NCI-H2107 treated with DMSO at 0.1 percent for 48 hours (cell line): ENCODE results near the gene PC.

ENCODE experiments used
- DNase-seq: peaks from one replicate; lab custom pipeline; 2025; ENCODE audit not compliant: unreplicated experiment; lab: John Stamatoyannopoulos, UW

Gene PC

DNA sequence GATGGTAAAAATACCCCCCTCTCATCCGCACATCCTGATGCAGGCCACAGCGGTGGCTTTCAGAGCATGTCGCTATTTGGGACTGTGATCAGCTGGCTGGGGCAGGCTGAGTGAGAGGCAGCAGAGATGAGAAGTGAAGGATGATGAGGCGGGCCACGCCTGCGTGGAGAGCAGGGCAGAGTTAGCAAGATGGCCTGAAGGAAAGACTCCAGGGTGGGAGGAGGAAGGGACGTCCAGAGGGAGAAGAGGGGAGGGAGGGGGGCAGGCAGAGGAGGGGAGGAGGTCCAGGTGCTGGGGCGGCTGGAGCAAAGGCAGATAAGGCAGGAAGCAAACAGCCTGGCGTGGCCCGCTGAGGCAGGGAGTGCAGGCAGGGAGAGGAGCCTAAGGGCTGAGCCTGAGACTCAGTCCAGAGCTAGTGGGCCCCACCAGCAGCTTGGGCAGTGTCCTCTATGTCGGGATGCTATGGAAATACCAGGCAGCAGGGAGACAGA lies 72.2 kb downstream of the PC start:
- DNase-seq, result no peak

GRCh38 chr11:66885469-66885868 lies 72.7 kb downstream of the PC start:
- DNase-seq, result no peak

GRCh38 chr11:66884443-66884842 lies 73.7 kb downstream of the PC start:
- DNase-seq, result no peak

DNA sequence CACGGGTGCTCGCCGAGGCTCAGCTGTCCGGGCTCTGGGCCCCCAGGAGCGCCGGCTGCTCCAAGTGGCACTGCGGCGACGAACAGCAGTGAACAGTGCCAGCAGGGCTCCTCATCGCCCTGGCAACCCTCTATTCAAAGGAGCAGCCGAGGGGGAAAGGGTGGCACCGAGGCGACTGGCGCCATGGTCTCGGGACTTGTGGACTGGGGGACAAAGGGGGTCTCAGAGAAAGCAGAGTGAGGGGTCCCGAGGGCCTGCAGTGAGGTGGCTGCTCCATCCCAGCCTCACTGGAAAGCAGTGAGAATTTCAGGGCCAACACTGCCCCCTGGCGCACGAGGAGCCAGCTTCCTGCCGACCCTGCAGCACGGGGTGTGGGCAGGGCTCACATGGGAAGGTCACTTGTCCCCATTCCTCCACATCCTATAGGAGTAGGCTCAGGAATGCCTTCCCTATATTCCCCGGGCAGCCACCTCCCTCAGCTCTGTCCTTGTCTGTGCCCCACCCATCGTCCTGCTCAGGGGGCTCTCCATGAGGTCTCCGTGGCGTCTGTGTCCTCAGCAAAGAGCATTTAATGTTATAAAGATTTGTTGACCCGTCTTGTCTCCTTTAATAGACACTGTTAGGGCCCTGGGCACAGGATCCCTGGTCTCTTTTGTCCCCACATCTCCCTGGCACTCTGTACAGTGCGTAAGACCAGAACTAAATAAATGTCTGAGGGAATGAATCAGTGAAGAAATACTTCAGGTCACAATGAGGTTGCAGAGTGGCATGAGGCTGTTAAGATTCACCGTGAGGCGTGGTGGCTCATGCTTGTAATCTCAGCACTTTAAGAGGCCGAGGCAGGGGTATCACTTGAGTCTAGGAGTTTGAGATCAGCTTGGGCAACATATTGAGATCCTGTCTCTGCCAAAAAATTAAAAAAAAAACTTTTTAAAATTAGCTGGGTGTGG lies 74.9 kb downstream of the PC start:
- DNase-seq, result peak; percentile 74

- peak; percentile 85 for DNase-seq
These were observed 75.6 kb downstream of the PC start for GRCh38 chr11:66882561-66883015.

DNA sequence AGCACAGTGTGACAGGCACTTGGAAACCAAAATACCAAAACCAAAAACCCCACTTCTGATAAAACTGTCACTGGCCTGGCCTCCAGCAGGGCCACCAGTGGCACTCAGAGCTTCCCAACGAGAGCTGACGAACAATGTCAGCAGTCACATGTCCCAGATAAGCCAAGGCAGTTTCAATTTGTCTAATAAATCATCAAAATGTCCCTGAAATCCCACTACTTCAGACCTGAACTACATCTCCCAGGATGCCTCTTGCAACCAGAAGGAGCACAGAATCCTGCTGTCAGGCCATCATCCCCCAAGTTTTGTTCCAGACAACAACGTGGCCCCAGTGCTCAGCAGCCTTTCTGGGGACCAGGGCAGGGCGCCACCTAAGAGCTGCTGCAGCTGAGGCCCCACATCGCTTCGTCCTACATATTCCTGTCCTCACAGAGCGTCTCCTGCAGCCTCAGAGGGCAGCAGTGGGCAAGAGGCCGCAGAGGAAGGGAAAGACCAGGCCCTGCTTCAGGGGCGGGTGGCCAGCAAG lies 76.2 kb downstream of the PC start:
- DNase-seq, result peak; percentile 47

GRCh38 chr11:66881451-66881835 lies 76.7 kb downstream of the PC start:
- DNase-seq, result peak; percentile 25

DNA sequence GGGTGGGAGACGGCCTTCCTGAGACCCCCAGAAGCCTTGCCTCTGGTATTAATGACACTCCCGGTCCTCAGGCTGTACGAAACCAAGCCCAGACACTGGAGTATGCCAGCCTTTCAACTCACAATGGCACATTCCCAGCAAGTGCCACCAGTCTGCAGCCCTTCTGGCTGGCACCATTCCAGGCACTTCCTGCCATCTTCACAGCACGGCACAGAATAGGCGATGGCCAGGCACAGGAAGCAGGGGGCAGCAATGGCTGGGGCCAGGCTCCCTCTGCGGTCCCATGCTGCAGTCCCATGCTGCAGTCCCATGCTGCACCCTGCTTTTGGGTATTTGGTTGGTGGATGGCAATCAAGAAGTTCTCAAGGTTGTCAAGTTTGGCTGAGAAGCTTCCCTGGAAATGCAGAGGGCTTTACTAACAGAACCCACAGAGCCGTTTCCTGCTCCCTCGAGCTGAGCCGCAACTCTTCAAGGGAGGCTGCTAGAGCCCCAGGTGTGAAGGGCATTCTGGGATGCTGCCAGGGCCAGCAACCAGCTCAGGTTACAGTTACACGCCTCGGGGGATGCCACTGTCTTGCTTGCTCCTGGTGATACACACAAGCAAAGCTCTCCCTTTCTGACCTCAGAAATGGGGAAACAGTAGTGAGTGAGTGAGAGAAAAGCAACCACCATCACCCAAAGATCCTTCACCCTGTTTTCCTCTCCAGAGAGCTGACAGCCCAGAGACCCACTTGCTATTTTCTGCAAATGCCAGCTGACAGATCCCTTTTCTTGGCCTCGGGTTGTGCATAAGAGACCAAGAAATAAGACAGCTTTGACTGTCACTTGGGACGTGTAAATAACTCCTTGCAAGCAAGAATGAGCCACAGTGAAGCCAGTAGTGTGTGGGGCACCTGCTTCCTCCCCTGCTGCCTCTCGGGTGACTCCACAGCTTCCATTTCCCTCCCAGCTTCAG lies 77.4 kb downstream of the PC start:
- peak; percentile 91 for DNase-seq

GRCh38 chr11:66879999-66880398 lies 78.2 kb downstream of the PC start:
- no peak for DNase-seq

GRCh38 chr11:66879583-66879982 lies 78.6 kb downstream of the PC start:
- DNase-seq, result no peak

GRCh38 chr11:66879000-66879399 lies 79.2 kb downstream of the PC start:
- DNase-seq, result no peak

- DNase-seq, result no peak
These were observed 79.7 kb downstream of the PC start for GRCh38 chr11:66878474-66878873.

- no peak for DNase-seq
These were observed 80.4 kb downstream of the PC start for GRCh38 chr11:66877588-66878385.

- DNase-seq, result no peak
These were observed 82.8 kb downstream of the PC start for GRCh38 chr11:66875378-66875777.

GRCh38 chr11:66874232-66874631 lies 84.0 kb downstream of the PC start:
- DNase-seq, result no peak

GRCh38 chr11:66871521-66871901 lies 86.7 kb downstream of the PC start:
- no peak for DNase-seq

DNA sequence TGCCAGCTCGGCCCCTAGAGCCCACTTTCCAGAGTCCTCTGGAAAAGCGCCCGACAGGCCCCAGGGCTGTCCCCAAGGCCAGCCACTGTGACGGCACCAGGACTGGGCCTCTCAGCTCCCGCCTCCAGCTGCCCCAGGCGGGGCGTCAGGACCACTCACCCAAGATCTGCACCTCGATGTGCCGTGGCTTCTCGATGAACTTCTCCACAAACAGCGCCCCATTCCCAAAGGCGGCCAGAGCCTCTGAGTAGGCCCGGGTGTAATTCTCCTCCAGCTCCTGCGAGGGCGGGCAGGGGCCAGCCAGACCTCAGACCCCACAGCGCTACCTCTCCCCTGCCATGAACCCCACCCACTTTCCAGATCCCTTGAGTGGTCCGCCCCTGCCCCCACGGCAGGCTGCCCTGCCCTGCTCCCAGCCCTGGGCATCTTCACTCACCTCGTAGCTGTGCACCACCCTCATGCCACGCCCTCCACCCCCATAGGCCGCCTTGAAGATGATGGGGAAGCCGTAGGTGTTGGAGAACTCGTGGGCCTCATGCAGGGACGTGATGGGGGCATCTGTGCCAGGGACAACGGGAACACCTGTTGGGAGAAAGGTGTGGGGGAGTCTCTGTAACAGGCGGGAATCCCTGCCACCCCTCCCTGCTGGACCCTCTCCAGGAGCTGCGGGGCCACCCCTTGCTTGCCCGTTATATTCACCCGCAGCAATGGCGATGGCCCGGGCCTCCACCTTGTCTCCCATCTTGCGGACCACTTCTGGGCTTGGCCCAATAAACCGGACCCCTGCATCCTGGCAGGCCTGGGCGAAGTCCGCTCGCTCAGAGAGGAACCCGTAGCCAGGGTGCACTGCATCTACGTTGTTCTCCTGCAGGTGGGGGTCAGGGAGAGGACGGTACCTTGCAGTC lies 87.3 kb downstream of the PC start:
- no peak for DNase-seq

DNA sequence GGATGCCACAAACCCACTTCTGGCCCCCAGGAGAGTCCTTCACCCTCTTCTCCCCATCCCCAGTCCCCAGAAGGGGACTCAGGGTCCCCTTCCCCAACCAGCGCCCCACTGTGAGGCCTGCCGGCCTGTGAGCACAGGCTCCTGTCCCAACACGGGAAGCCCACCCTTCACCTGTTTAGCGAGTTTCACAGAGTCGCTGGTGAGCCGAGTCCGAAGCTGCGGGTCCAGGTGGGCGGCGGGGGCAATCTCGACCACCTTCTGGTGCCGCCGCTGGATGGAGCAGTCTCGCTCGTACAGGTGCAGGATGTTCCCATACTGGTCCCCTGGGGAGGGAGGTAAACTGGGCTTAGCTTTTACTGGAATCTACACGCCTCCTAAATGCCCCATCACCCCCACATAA lies 88.1 kb downstream of the PC start:
- DNase-seq, result no peak

DNA sequence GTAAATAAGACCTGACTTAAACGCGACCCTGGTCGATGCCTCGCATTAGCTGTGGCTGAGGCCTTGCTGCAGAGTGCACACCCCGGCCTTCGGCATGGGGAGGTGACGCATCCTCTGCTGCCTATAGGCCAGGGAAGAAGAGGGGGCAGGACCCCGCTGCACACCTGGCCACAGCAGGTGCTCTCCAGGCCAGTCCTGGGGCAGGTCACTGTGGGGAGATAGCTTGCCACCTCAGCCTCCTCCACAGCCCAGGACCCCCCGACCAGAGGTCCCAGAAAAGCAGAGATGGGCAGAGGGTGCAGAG lies 88.7 kb downstream of the PC start:
- no peak for DNase-seq
